ENCODE results near the gene CDH23.
"Not testable (repeated sequence)": the region's sequence is repeated elsewhere in the genome, so short reads cannot be mapped to it uniquely, and the experiment has no call there.

The CDH23 gene

GRCh38 chr10:71396711-71397295, at the start of gene CDH23:
Gene CDH23, plus strand, starts transcription at chr10:71396920. Its CDS starts 42,912 bp downstream, at chr10:71439832.
- H3K4me3 Mint-ChIP-seq: no peak within 1 kb of the TSS
- no peaks in the 10 kb centered on the region for H3K36me3 Mint-ChIP-seq (ENCODE audit: low read depth)
- no peaks in the 10 kb centered on the region for H3K4me1 Mint-ChIP-seq (ENCODE audit: low read depth)
- H3K27ac Mint-ChIP-seq: no peak within 1 kb of the TSS
- no peaks in the 10 kb centered on the region for H3K9me3 Mint-ChIP-seq
- H3K27me3 Mint-ChIP-seq (ENCODE audit: low read depth): peaks cover 69% of the 10 kb centered on the region

GRCh38 chr10:71347587-71348395, 48.9 kb upstream of the CDH23 start:
- Mint-ChIP-seq H3K27ac (no peak overlapping the region), H3K9me3 (no peaks in the 10 kb centered on the region), H3K36me3 (ENCODE audit: low read depth) (no peaks in the 10 kb centered on the region)

GRCh38 chr10:71348850-71349249, 47.9 kb upstream of the CDH23 start:
- H3K36me3 Mint-ChIP-seq (ENCODE audit: low read depth): no peaks in the 10 kb centered on the region
- no peaks in the 10 kb centered on the region for H3K27me3 Mint-ChIP-seq (ENCODE audit: low read depth)
- no peaks in the 10 kb centered on the region for H3K9me3 Mint-ChIP-seq
- no peak overlapping the region for H3K27ac Mint-ChIP-seq
- H3K4me3 Mint-ChIP-seq: no peak overlapping the region
- H3K4me1 Mint-ChIP-seq (ENCODE audit: low read depth): no peaks in the 10 kb centered on the region

More at GRCh38 chr10:71347587-71348395, 48.9 kb upstream of the CDH23 start:
- Mint-ChIP-seq H3K4me1 (ENCODE audit: low read depth) (no peaks in the 10 kb centered on the region), H3K4me3 (no peak overlapping the region), H3K27me3 (ENCODE audit: low read depth) (no peaks in the 10 kb centered on the region)

GRCh38 chr10:71349406-71349805, 47.3 kb upstream of the CDH23 start:
- no peaks in the 10 kb centered on the region for H3K27me3 Mint-ChIP-seq (ENCODE audit: low read depth)
- no peaks in the 10 kb centered on the region for H3K9me3 Mint-ChIP-seq
- no peaks in the 10 kb centered on the region for H3K4me1 Mint-ChIP-seq (ENCODE audit: low read depth)
- H3K4me3 Mint-ChIP-seq: no peak overlapping the region
- H3K36me3 Mint-ChIP-seq (ENCODE audit: low read depth): no peaks in the 10 kb centered on the region
- H3K27ac Mint-ChIP-seq: no peak overlapping the region

- no peak overlapping the region for H3K27ac Mint-ChIP-seq
- no peak overlapping the region for H3K4me3 Mint-ChIP-seq
- H3K36me3 Mint-ChIP-seq (ENCODE audit: low read depth): no peaks in the 10 kb centered on the region
- no peaks in the 10 kb centered on the region for H3K9me3 Mint-ChIP-seq
- H3K27me3 Mint-ChIP-seq (ENCODE audit: low read depth): no peaks in the 10 kb centered on the region
- no peaks in the 10 kb centered on the region for H3K4me1 Mint-ChIP-seq (ENCODE audit: low read depth)
These were observed 45.6 kb upstream of the CDH23 start for GRCh38 chr10:71351087-71351486.

- no peak overlapping the region for H3K4me3 Mint-ChIP-seq
- H3K27me3 Mint-ChIP-seq (ENCODE audit: low read depth): no peaks in the 10 kb centered on the region
- no peaks in the 10 kb centered on the region for H3K4me1 Mint-ChIP-seq (ENCODE audit: low read depth)
- no peaks in the 10 kb centered on the region for H3K36me3 Mint-ChIP-seq (ENCODE audit: low read depth)
- H3K9me3 Mint-ChIP-seq: no peaks in the 10 kb centered on the region
- H3K27ac Mint-ChIP-seq: no peak overlapping the region
These were observed 44.9 kb upstream of the CDH23 start for GRCh38 chr10:71351628-71352319.

- H3K36me3 Mint-ChIP-seq (ENCODE audit: low read depth): no peaks in the 10 kb centered on the region
- no peaks in the 10 kb centered on the region for H3K9me3 Mint-ChIP-seq
- H3K27ac Mint-ChIP-seq: no peak overlapping the region
- no peaks in the 10 kb centered on the region for H3K27me3 Mint-ChIP-seq (ENCODE audit: low read depth)
- H3K4me3 Mint-ChIP-seq: no peak overlapping the region
- no peaks in the 10 kb centered on the region for H3K4me1 Mint-ChIP-seq (ENCODE audit: low read depth)
These were observed 43.1 kb upstream of the CDH23 start for GRCh38 chr10:71353639-71354038.

GRCh38 chr10:71354776-71355175, 41.9 kb upstream of the CDH23 start:
- no peak overlapping the region for H3K4me3 Mint-ChIP-seq
- H3K27ac Mint-ChIP-seq: no peak overlapping the region
- H3K9me3 Mint-ChIP-seq: no peaks in the 10 kb centered on the region
- no peaks in the 10 kb centered on the region for H3K4me1 Mint-ChIP-seq (ENCODE audit: low read depth)
- H3K27me3 Mint-ChIP-seq (ENCODE audit: low read depth): no peaks in the 10 kb centered on the region
- H3K36me3 Mint-ChIP-seq (ENCODE audit: low read depth): no peaks in the 10 kb centered on the region

GRCh38 chr10:71355886-71356285, 40.8 kb upstream of the CDH23 start:
- Mint-ChIP-seq H3K4me3 (no peak overlapping the region), H3K27ac (no peak overlapping the region), H3K27me3 (ENCODE audit: low read depth) (no peaks in the 10 kb centered on the region), H3K36me3 (ENCODE audit: low read depth) (no peaks in the 10 kb centered on the region), H3K4me1 (ENCODE audit: low read depth) (no peaks in the 10 kb centered on the region), H3K9me3 (no peaks in the 10 kb centered on the region)

GRCh38 chr10:71357792-71358265, 38.9 kb upstream of the CDH23 start:
- Mint-ChIP-seq H3K27me3 (ENCODE audit: low read depth) (no peaks in the 10 kb centered on the region), H3K9me3 (no peaks in the 10 kb centered on the region), H3K4me1 (ENCODE audit: low read depth) (no peaks in the 10 kb centered on the region), H3K4me3 (no peak overlapping the region), H3K36me3 (ENCODE audit: low read depth) (no peaks in the 10 kb centered on the region), H3K27ac (no peak overlapping the region)

- Mint-ChIP-seq H3K9me3 (no peaks in the 10 kb centered on the region), H3K27ac (no peak overlapping the region), H3K36me3 (ENCODE audit: low read depth) (no peaks in the 10 kb centered on the region), H3K4me1 (ENCODE audit: low read depth) (no peaks in the 10 kb centered on the region), H3K27me3 (ENCODE audit: low read depth) (no peaks in the 10 kb centered on the region), H3K4me3 (no peak overlapping the region)
These were observed 38.4 kb upstream of the CDH23 start for GRCh38 chr10:71358277-71358676.

GRCh38 chr10:71358906-71359305, 37.8 kb upstream of the CDH23 start:
- H3K4me3 Mint-ChIP-seq; H3K36me3 Mint-ChIP-seq (ENCODE audit: low read depth); H3K4me1 Mint-ChIP-seq (ENCODE audit: low read depth); H3K27ac Mint-ChIP-seq; H3K27me3 Mint-ChIP-seq (ENCODE audit: low read depth); H3K9me3 Mint-ChIP-seq: not testable (repeated sequence)

GRCh38 chr10:71359364-71360046, 37.2 kb upstream of the CDH23 start:
- Mint-ChIP-seq H3K27me3 (ENCODE audit: low read depth) (no peaks in the 10 kb centered on the region), H3K9me3 (no peaks in the 10 kb centered on the region), H3K27ac (no peak overlapping the region), H3K4me1 (ENCODE audit: low read depth) (no peaks in the 10 kb centered on the region), H3K36me3 (ENCODE audit: low read depth) (no peaks in the 10 kb centered on the region), H3K4me3 (no peak overlapping the region)

- Mint-ChIP-seq H3K36me3 (ENCODE audit: low read depth) (no peaks in the 10 kb centered on the region), H3K9me3 (no peaks in the 10 kb centered on the region), H3K27ac (no peak overlapping the region), H3K27me3 (ENCODE audit: low read depth) (no peaks in the 10 kb centered on the region), H3K4me1 (ENCODE audit: low read depth) (no peaks in the 10 kb centered on the region), H3K4me3 (no peak overlapping the region)
These were observed 36.0 kb upstream of the CDH23 start for GRCh38 chr10:71360735-71361134.

All from T-helper 1 cell treated with Interleukin-12 subunit alpha and Interleukin-12 subunit beta and Interleukin-4 antibody, amounts not matched to agents 30 μg/mL and 1 μg/mL, for 36 hours (primary cell).